H9 (cell line): Measurements from ENCODE around the gene DDX6. TPM values are rescaled to one million over a fixed set of nuclear protein-coding genes. Genes with fewer than 3 reads are reported as not detected.
"Not testable (repeated sequence)": the region's sequence is repeated elsewhere in the genome, so short reads cannot be mapped to it uniquely, and the experiment has no call there.

Source experiments
- DNase-seq: peaks from one replicate; pipeline ENCODE4 v3.0.0-alpha.2; 2017
- H2AFZ ChIP-seq: one replicate; pipeline ENCODE4 v1.6.1; 2013; ENCODE audit warnings: mild to moderate bottlenecking, low read length, control low read depth, moderate library complexity
- H2AK5ac ChIP-seq: 2 replicates; pipeline ENCODE4 v1.6.1; 2013; ENCODE audit warnings: low read length, control low read depth, mixed read lengths; ENCODE audit not compliant: insufficient read length
- H2BK120ac ChIP-seq: one replicate; pipeline ENCODE4 v1.6.1; 2013; ENCODE audit warnings: low read depth, mild to moderate bottlenecking, low read length, control low read depth, inconsistent platforms; ENCODE audit not compliant: poor library complexity, severe bottlenecking
- H2BK12ac ChIP-seq: 2 replicates; pipeline ENCODE4 v1.6.1; 2013; ENCODE audit warnings: low read length, control low read depth, mixed read lengths, low read depth; ENCODE audit not compliant: insufficient read length
- H2BK15ac ChIP-seq: 2 replicates; pipeline ENCODE4 v1.6.1; 2013; ENCODE audit warnings: low read depth, low read length, control low read depth
- H2BK20ac ChIP-seq: one replicate; pipeline ENCODE4 v1.6.1; 2013; ENCODE audit warnings: low read depth, mild to moderate bottlenecking, low read length, control low read depth, inconsistent platforms; ENCODE audit not compliant: poor library complexity, severe bottlenecking
- H2BK5ac ChIP-seq: 2 replicates; pipeline ENCODE4 v1.6.1; 2013; ENCODE audit warnings: low read length, control low read depth, mixed read lengths; ENCODE audit not compliant: insufficient read length
- H3K14ac ChIP-seq: 2 replicates; pipeline ENCODE4 v1.6.1; 2013; ENCODE audit warnings: low read length, control low read depth; ENCODE audit not compliant: insufficient read depth
- H3K18ac ChIP-seq: 2 replicates; pipeline ENCODE4 v1.6.1; 2013; ENCODE audit warnings: low read depth, mild to moderate bottlenecking, mixed read lengths, low read length, control low read depth; ENCODE audit not compliant: insufficient read length
- H3K23ac ChIP-seq: 2 replicates; pipeline ENCODE4 v1.6.1; 2013; ENCODE audit warnings: low read length, control low read depth, mixed read lengths, low read depth; ENCODE audit not compliant: insufficient read length
- H3K23me2 ChIP-seq: 2 replicates; pipeline ENCODE4 v1.6.1; 2013; ENCODE audit warnings: low read depth, mild to moderate bottlenecking, mixed read lengths, low read length, control low read depth; ENCODE audit not compliant: insufficient read length, poor library complexity, severe bottlenecking
- H3K27ac ChIP-seq: 2 replicates; pipeline ENCODE4 v1.5.1; 2013; ENCODE audit warnings: low read length, control low read depth, mixed read lengths, low read depth; ENCODE audit not compliant: insufficient read length
- H3K27me3 ChIP-seq: 2 replicates; pipeline ENCODE4 v1.6.1; 2013; ENCODE audit warnings: low read length, control low read depth, inconsistent platforms; ENCODE audit not compliant: insufficient read depth
- H3K4ac ChIP-seq: 2 replicates; pipeline ENCODE4 v1.6.1; 2013; ENCODE audit warnings: low read depth, mild to moderate bottlenecking, control low read depth, inconsistent platforms, low read length, moderate library complexity
- H3K4me1 ChIP-seq: 2 replicates; pipeline ENCODE4 v1.6.1; 2013; ENCODE audit warnings: low read length, control low read depth, inconsistent platforms; ENCODE audit not compliant: insufficient read depth
- H3K4me2 ChIP-seq: 2 replicates; pipeline ENCODE4 v1.6.1; 2013; ENCODE audit warnings: low read length, control low read depth, mixed read lengths; ENCODE audit not compliant: insufficient read length, insufficient read depth
- H3K56ac ChIP-seq: 2 replicates; pipeline ENCODE4 v1.6.1; 2013; ENCODE audit warnings: low read depth, mild to moderate bottlenecking, mixed read lengths, low read length, control low read depth; ENCODE audit not compliant: insufficient read length
- H3K79me1 ChIP-seq: 2 replicates; pipeline ENCODE4 v1.6.1; 2013; ENCODE audit warnings: low read depth, mild to moderate bottlenecking, moderate library complexity, low read length, control low read depth, inconsistent platforms; ENCODE audit not compliant: insufficient read depth, poor library complexity, severe bottlenecking
- H3K79me2 ChIP-seq: 2 replicates; pipeline ENCODE4 v1.6.1; 2013; ENCODE audit warnings: low read length, control low read depth, inconsistent platforms; ENCODE audit not compliant: insufficient read depth
- H3K9ac ChIP-seq: 2 replicates; pipeline ENCODE4 v1.6.1; 2013; ENCODE audit warnings: low read length, control low read depth, mixed read lengths; ENCODE audit not compliant: insufficient read length; ENCODE audit errors: extremely low read depth
- H3K9me3 ChIP-seq: one replicate; pipeline ENCODE4 v1.6.1; 2013; ENCODE audit warnings: low read depth, low read length, inconsistent platforms; ENCODE audit not compliant: control insufficient read depth
- H3T11ph ChIP-seq: one replicate; pipeline ENCODE4 v1.6.1; 2013; ENCODE audit warnings: mild to moderate bottlenecking, low read length, control low read depth, inconsistent platforms
- H4K20me1 ChIP-seq: one replicate; pipeline ENCODE4 v1.6.1; 2013; ENCODE audit not compliant: control insufficient read depth, insufficient read length, insufficient read depth
- H4K5ac ChIP-seq: 2 replicates; pipeline ENCODE4 v1.6.1; 2013; ENCODE audit warnings: low read depth, mild to moderate bottlenecking, mixed read lengths, low read length, control low read depth; ENCODE audit not compliant: insufficient read length
- H4K8ac ChIP-seq: replicated peaks from 2 replicates; pipeline ENCODE4 v1.6.1; 2013; ENCODE audit warnings: low read length, control low read depth, mixed read lengths, low read depth; ENCODE audit not compliant: insufficient read length
- H4K91ac ChIP-seq: 2 replicates; pipeline ENCODE4 v1.6.1; 2013; ENCODE audit warnings: low read depth, mild to moderate bottlenecking, moderate library complexity, mixed read lengths, low read length, control low read depth; ENCODE audit not compliant: insufficient read length
- H3K27ac Mint-ChIP-seq, 3 experiments: 2 replicates in 2 of 3; 3 replicates in 1 of 3; pipeline ENCODE4 v1.8.0; 2020 to 2021; ENCODE audit warnings: mixed read lengths in 3 of 3, mild to moderate bottlenecking in 1 of 3, moderate library complexity in 1 of 3
- H3K27me3 Mint-ChIP-seq: 2 replicates; pipeline ENCODE4 v1.8.0; 2021; ENCODE audit warnings: low read depth, mild to moderate bottlenecking, moderate library complexity, mixed read lengths
- H3K36me3 Mint-ChIP-seq, 3 experiments: 2 replicates in 2 of 3; 3 replicates in 1 of 3; pipeline ENCODE4 v1.8.0; 2020 to 2021; ENCODE audit warnings: low read depth in 3 of 3, mixed read lengths in 3 of 3; ENCODE audit not compliant: insufficient read depth in 1 of 3
- H3K4me1 Mint-ChIP-seq, 2 experiments: 2 replicates each; pipeline ENCODE4 v1.8.0; 2020; ENCODE audit warnings: mixed read lengths in 2 of 2
- H3K4me3 Mint-ChIP-seq, 2 experiments: 2 replicates in 1 of 2; 3 replicates in 1 of 2; pipeline ENCODE4 v1.8.0; 2020 to 2021; ENCODE audit warnings: mild to moderate bottlenecking in 2 of 2, mixed read lengths in 2 of 2, moderate library complexity in 1 of 2
- H3K9me3 Mint-ChIP-seq, 2 experiments: 2 replicates in 1 of 2; 3 replicates in 1 of 2; pipeline ENCODE4 v1.8.0; 2020; ENCODE audit warnings: mild to moderate bottlenecking in 2 of 2, mixed read lengths in 2 of 2, moderate library complexity in 1 of 2
- CTCF ChIP-seq: fragments of 200-600 bp; sonication (generic); conservative IDR thresholded peaks from 3 replicates; pipeline ENCODE4 v1.8.0; 2021; ENCODE audit warnings: antibody characterized with exemption, mild to moderate bottlenecking
- WGBS: extraction: QIAGEN DNeasy Blood & Tissue Kit; methylation state at CpG from one replicate; pipeline ENCODE4 v1.1.7; 2013; ENCODE audit warnings: missing lambda C conversion rate, low lambda C conversion rate, mixed read lengths; ENCODE audit not compliant: insufficient read length; ENCODE audit errors: extremely low coverage; 5-methylcytosine and 5-hydroxymethylcytosine counted together
- total RNA-seq: library from RNA; stranded (reverse); gene quantifications from 2 replicates; pipeline ENCODE4 v1.2.1, GENCODE V29; 2021

DDX6 gene
- total RNA-seq, 1 experiment from 2014 or later, result 221 TPM

- peaks cover 45 to 67% (median 47%) of the 10 kb centered on the region in 3 experiments for H3K36me3 Mint-ChIP-seq
- H3K27ac ChIP-seq, result not testable (repeated sequence)
Measured at GRCh38 chr11:118728112-118728511, 62.9 kb downstream of the DDX6 start.

GRCh38 chr11:118727721-118728066 lies 63.3 kb downstream of the DDX6 start:
- not testable (repeated sequence) for H3K27ac Mint-ChIP-seq, H3K9ac ChIP-seq, H4K8ac ChIP-seq, H3K27me3 Mint-ChIP-seq, H2BK15ac ChIP-seq, H3K56ac ChIP-seq, H4K20me1 ChIP-seq, H2BK12ac ChIP-seq, H3K4me1 ChIP-seq, H3K79me2 ChIP-seq, H4K91ac ChIP-seq, H3T11ph ChIP-seq, H3K4me2 ChIP-seq, H2BK120ac ChIP-seq, H3K27me3 ChIP-seq, H3K9me3 ChIP-seq, H3K79me1 ChIP-seq, DNase-seq, H2AK5ac ChIP-seq, H3K23me2 ChIP-seq, H2BK20ac ChIP-seq, H4K5ac ChIP-seq, H3K18ac ChIP-seq, H2AFZ ChIP-seq, H3K14ac ChIP-seq, H3K4ac ChIP-seq, H3K23ac ChIP-seq, H3K27ac ChIP-seq, H2BK5ac ChIP-seq
- no CpG with 5 or more reads among the region's 2 CpGs for WGBS
- Mint-ChIP-seq H3K4me3 (peak overlapping the region in 1 of 2 experiments; percentile 98; a peak in 2 of 5 replicates), H3K36me3 (peaks cover 40 to 71% (median 44%) of the 10 kb centered on the region in 3 experiments), H3K4me1 (peaks cover 50 to 65% of the 10 kb centered on the region in 2 experiments), H3K9me3 (peaks cover 32 to 34% of the 10 kb centered on the region in 2 experiments)

More at GRCh38 chr11:118728112-118728511, 62.9 kb downstream of the DDX6 start:
- not testable (repeated sequence) for H3K23me2 ChIP-seq, H4K5ac ChIP-seq, H2BK20ac ChIP-seq, H3K4me2 ChIP-seq, H3K4me1 ChIP-seq, H3K9me3 ChIP-seq, H3K18ac ChIP-seq, H3K23ac ChIP-seq, H2BK12ac ChIP-seq, H4K91ac ChIP-seq, H2AK5ac ChIP-seq, DNase-seq, H2BK15ac ChIP-seq, H3K27me3 ChIP-seq, H3K79me2 ChIP-seq, H3T11ph ChIP-seq, H3K79me1 ChIP-seq, H2BK120ac ChIP-seq, H4K20me1 ChIP-seq, H3K14ac ChIP-seq, H3K27me3 Mint-ChIP-seq, H3K56ac ChIP-seq, H3K4ac ChIP-seq, H4K8ac ChIP-seq, H2BK5ac ChIP-seq, H3K9ac ChIP-seq, H2AFZ ChIP-seq
- Mint-ChIP-seq H3K27ac (peak overlapping the region in 2 of 3 experiments; percentile 98 to 99; a peak in 4 of 7 replicates), H3K4me3 (peak overlapping the region in 1 of 2 experiments; percentile 98; a peak in 2 of 5 replicates), H3K9me3 (peaks cover 34% of the 10 kb centered on the region in 2 experiments), H3K4me1 (peaks cover 46 to 65% of the 10 kb centered on the region in 2 experiments)
- no CpG with 5 or more reads among the region's 10 CpGs for WGBS
- peak; percentile 69 for TF ChIP-seq CTCF
